Liver (tissue), 9 donors: ENCODE measurements around the gene C11orf24. TPM values are rescaled to one million over a fixed set of nuclear protein-coding genes. Genes with fewer than 3 reads are reported as not detected.
"Not testable (repeated sequence)": the region's sequence is repeated elsewhere in the genome, so short reads cannot be mapped to it uniquely, and the experiment has no call there.

Experiments used
- DNase-seq: peaks from one replicate; pipeline ENCODE4 v3.0.0-alpha.2; 2017; ENCODE audit warnings: low spot score
- H3K27ac ChIP-seq, 2 donors: one replicate each; pipeline ENCODE4 v1.7.0; 2013; ENCODE audit warnings: inconsistent platforms in 2 of 2, low read length in 2 of 2, control low read depth in 1 of 2, low read depth in 1 of 2, mild to moderate bottlenecking in 1 of 2
- H3K27me3 ChIP-seq, 4 donors: one replicate each; pipeline versions ENCODE4 v1.6.1 to v1.7.0; 2013; ENCODE audit warnings: low read length in 3 of 4, inconsistent platforms in 1 of 4, mild to moderate bottlenecking in 1 of 4, moderate library complexity in 1 of 4; ENCODE audit not compliant: control insufficient read depth in 4 of 4, insufficient read depth in 4 of 4
- H3K36me3 ChIP-seq, 4 donors: one replicate each; pipeline versions ENCODE4 v1.6.1 to v1.7.0; 2013; ENCODE audit warnings: low read length in 3 of 4, mild to moderate bottlenecking in 3 of 4, low read depth in 1 of 4, moderate library complexity in 1 of 4; ENCODE audit not compliant: control insufficient read depth in 4 of 4, insufficient read depth in 3 of 4
- H3K4me1 ChIP-seq, 4 donors: one replicate each; pipeline versions ENCODE4 v1.6.1 to v1.7.0; 2013; ENCODE audit warnings: low read length in 3 of 4, mild to moderate bottlenecking in 3 of 4, moderate library complexity in 1 of 4; ENCODE audit not compliant: control insufficient read depth in 4 of 4, insufficient read depth in 4 of 4
- H3K4me3 ChIP-seq, 3 donors: one replicate each; pipeline versions ENCODE4 v1.6.1 to v1.7.0; 2013; ENCODE audit warnings: low read length in 3 of 3, control low read depth in 1 of 3, low read depth in 1 of 3, mild to moderate bottlenecking in 1 of 3
- H3K9ac ChIP-seq, 2 donors: one replicate each; pipeline ENCODE4 v1.7.0; 2013; ENCODE audit warnings: low read length in 2 of 2, mild to moderate bottlenecking in 2 of 2, moderate library complexity in 2 of 2, control low read depth in 1 of 2, low read depth in 1 of 2
- H3K9me3 ChIP-seq, 4 donors: one replicate each; pipeline versions ENCODE4 v1.6.1 to v1.7.0; 2013; ENCODE audit warnings: low read length in 3 of 4; ENCODE audit not compliant: control insufficient read depth in 4 of 4
- ATF3 ChIP-seq: IDR thresholded peaks from 2 replicates; pipeline ENCODE4 v1.6.1; 2016; ENCODE audit warnings: antibody characterized with exemption
- CTCF ChIP-seq: fragments of 150-350 bp; IDR thresholded peaks from 2 replicates; pipeline ENCODE4 v1.5.1; 2017; ENCODE audit warnings: improper control_type of control experiment, low read depth, low read length; ENCODE audit not compliant: missing input control
- EGR1 ChIP-seq, 2 donors: IDR thresholded peaks; 2 replicates each; pipeline ENCODE4 v1.6.1; 2016 to 2018; ENCODE audit warnings: antibody characterized with exemption in 2 of 2, low read depth in 2 of 2
- FOXA2 ChIP-seq: IDR thresholded peaks from 2 replicates; pipeline ENCODE4 v1.6.1; 2016; ENCODE audit warnings: antibody characterized with exemption
- GABPA ChIP-seq, 2 donors: IDR thresholded peaks in 1 of 2; conservative IDR thresholded peaks in 1 of 2; 2 replicates each; pipeline ENCODE4 v1.6.1; 2016; ENCODE audit warnings: antibody characterized with exemption in 2 of 2, mild to moderate bottlenecking in 1 of 2, moderate library complexity in 1 of 2
- HNF4A ChIP-seq, 2 donors: conservative IDR thresholded peaks; 2 replicates each; pipeline ENCODE4 v1.6.1; 2016; ENCODE audit warnings: antibody characterized with exemption in 2 of 2, mild to moderate bottlenecking in 2 of 2
- HNF4G ChIP-seq: IDR thresholded peaks from 2 replicates; pipeline ENCODE4 v1.6.1; 2016; ENCODE audit warnings: antibody characterized with exemption
- JUND ChIP-seq, 2 donors: IDR thresholded peaks; 2 replicates each; pipeline ENCODE4 v1.6.1; 2016; ENCODE audit warnings: antibody characterized with exemption in 2 of 2
- MAX ChIP-seq: IDR thresholded peaks from 2 replicates; pipeline ENCODE4 v1.6.1; 2016; ENCODE audit warnings: antibody characterized with exemption
- NR2F2 ChIP-seq: IDR thresholded peaks from 2 replicates; pipeline ENCODE4 v1.6.1; 2016; ENCODE audit warnings: antibody characterized with exemption
- RAD21 ChIP-seq, 2 donors: IDR thresholded peaks; 2 replicates each; pipeline ENCODE4 v1.6.1; 2016; ENCODE audit warnings: antibody characterized with exemption in 2 of 2, mild to moderate bottlenecking in 2 of 2
- REST ChIP-seq: IDR thresholded peaks from 2 replicates; pipeline ENCODE4 v1.6.1; 2016; ENCODE audit warnings: antibody characterized with exemption, mild to moderate bottlenecking
- RXRA ChIP-seq, 2 donors: IDR thresholded peaks; 2 replicates each; pipeline ENCODE4 v1.6.1; 2017 to 2018; ENCODE audit warnings: antibody characterized with exemption in 2 of 2, mild to moderate bottlenecking in 1 of 2
- SP1 ChIP-seq: IDR thresholded peaks from 2 replicates; pipeline ENCODE4 v1.6.1; 2018; ENCODE audit warnings: antibody characterized with exemption, mild to moderate bottlenecking
- TAF1 ChIP-seq: conservative IDR thresholded peaks from 2 replicates; pipeline ENCODE4 v1.6.1; 2016; ENCODE audit warnings: antibody characterized with exemption, mild to moderate bottlenecking
- YY1 ChIP-seq: IDR thresholded peaks from 2 replicates; pipeline ENCODE4 v1.6.1; 2016; ENCODE audit warnings: antibody characterized with exemption, mild to moderate bottlenecking
- ZBTB33 ChIP-seq: IDR thresholded peaks from 2 replicates; pipeline ENCODE4 v1.6.1; 2016; ENCODE audit warnings: antibody characterized with exemption
- WGBS: extraction: QIAGEN DNeasy Blood & Tissue Kit; methylation state at CpG from one replicate; pipeline ENCODE4 v1.1.7; 2013; 5-methylcytosine and 5-hydroxymethylcytosine counted together
- polyA plus RNA-seq, 2 donors: library from polyadenylated mRNA; stranded (reverse) in 1 of 2; unstranded in 1 of 2; fragments of 200-250 nt in 1 of 2; fragments of >200 nt in 1 of 2; fragmentation: Nextera tagmentation in 1 of 2; extraction: Ambion mirVana in 1 of 2; gene quantifications; one replicate each; pipeline versions ENCODE4 v1.2.1 to v1.2.3, GENCODE V29; 2013 to 2015
- total RNA-seq, 2 donors: library from RNA; depleted of rRNA; stranded (reverse); fragments of >200 nt; gene quantifications; one replicate each; pipeline ENCODE4 v1.2.3, GENCODE V29; 2014
- donor health status: healthy.
- donor health status: healthy.
- donor health status: healthy.
- donor health status: healthy.
- donor health status: healthy.

C11orf24 gene
- total and polyA plus RNA-seq, 4 donors = 7.8 to 50.3 (median 32.0) TPM

GRCh38 chr11:68287419-68287818 lies 15.6 kb upstream of the C11orf24 start:
- Histone ChIP-seq H3K4me3 (no peak overlapping the region), H3K4me1 (no peaks in the 10 kb centered on the region), H3K9ac (no peak overlapping the region), H3K27me3 (no peaks in the 10 kb centered on the region), H3K36me3 (no peaks in the 10 kb centered on the region), H3K9me3 (no peaks in the 10 kb centered on the region), H3K27ac (no peak overlapping the region)
- WGBS = 82% methylated on average over 8 of the region's 8 CpGs
- no peak for DNase-seq
- no peak for TF ChIP-seq JUND (IDR thresholded peaks at IDR 0.05)
- TF ChIP-seq RXRA (IDR thresholded peaks at IDR 0.05) = no peak
- TF ChIP-seq GABPA (IDR thresholded peaks at IDR 0.05 in 1 of 2, conservative IDR thresholded peaks at IDR 0.05 in 1 of 2) = no peak
- TF ChIP-seq ATF3 = no peak
- TF ChIP-seq RAD21 (IDR thresholded peaks at IDR 0.05) = no peak
- TF ChIP-seq SP1 = no peak
- TF ChIP-seq ZBTB33 = no peak
- TF ChIP-seq HNF4A (conservative IDR thresholded peaks at IDR 0.05) = no peak
- no peak for TF ChIP-seq FOXA2
- TF ChIP-seq HNF4G = no peak
- TF ChIP-seq TAF1 = no peak
- no peak for TF ChIP-seq REST
- TF ChIP-seq CTCF = no peak
- TF ChIP-seq EGR1 (IDR thresholded peaks at IDR 0.05; ENCODE audit: low read depth in 2 of 2) = no peak
- TF ChIP-seq MAX = no peak
- no peak for TF ChIP-seq NR2F2
- no peak for TF ChIP-seq YY1

GRCh38 chr11:68284588-68284987 lies 12.8 kb upstream of the C11orf24 start:
- not testable (repeated sequence) for H3K9me3 ChIP-seq, H3K4me1 ChIP-seq, H3K9ac ChIP-seq, H3K27me3 ChIP-seq, H3K36me3 ChIP-seq, H3K4me3 ChIP-seq, DNase-seq, H3K27ac ChIP-seq
- 98% methylated on average over 3 of the region's 3 CpGs for WGBS
